ENCODE data around the gene GTF2H1. TPM values are rescaled to one million over a fixed set of nuclear protein-coding genes. Genes with fewer than 3 reads are reported as not detected.

GTF2H1 gene
- total RNA-seq, 1 experiment from 2014 or later, result 39.4 TPM

- Histone ChIP-seq H3K4ac (ENCODE audit: low read depth, low read length) (no peak overlapping the region), H3K27me3 (ENCODE audit: insufficient read depth, low read length) (no peaks in the 10 kb centered on the region), H3K79me2 (ENCODE audit: insufficient read depth, low read length) (no peaks in the 10 kb centered on the region), H3K79me1 (ENCODE audit: insufficient read depth, low read depth, low read length, poor library complexity, severe bottlenecking) (no peaks in the 10 kb centered on the region), H4K5ac (ENCODE audit: insufficient read length, low read depth, low read length) (no peak overlapping the region), H3K4me2 (ENCODE audit: insufficient read depth, insufficient read length, low read length) (no peak overlapping the region), H4K91ac (ENCODE audit: insufficient read length, low read depth, low read length) (no peak overlapping the region), H2BK120ac (ENCODE audit: low read depth, low read length, poor library complexity, severe bottlenecking) (no peak overlapping the region), H2BK15ac (ENCODE audit: low read depth, low read length) (no peak overlapping the region), H2BK12ac (ENCODE audit: insufficient read length, low read depth, low read length) (no peak overlapping the region), H2AK5ac (ENCODE audit: insufficient read length, low read length) (no peak overlapping the region), H3K14ac (ENCODE audit: insufficient read depth, low read length) (no peak overlapping the region), H3K23me2 (ENCODE audit: insufficient read length, low read depth, low read length, poor library complexity, severe bottlenecking) (no peaks in the 10 kb centered on the region), H3K23ac (ENCODE audit: insufficient read length, low read depth, low read length) (no peak overlapping the region), H4K20me1 (ENCODE audit: control insufficient read depth, insufficient read depth, insufficient read length) (no peaks in the 10 kb centered on the region), H4K8ac (replicated peaks; ENCODE audit: insufficient read length, low read depth, low read length) (no peak overlapping the region), H2AFZ (ENCODE audit: low read length) (no peak overlapping the region), H2BK5ac (ENCODE audit: insufficient read length, low read length) (no peak overlapping the region), H3K4me1 (ENCODE audit: insufficient read depth, low read length) (no peaks in the 10 kb centered on the region), H3K9ac (ENCODE audit: extremely low read depth, insufficient read length, low read length) (no peak overlapping the region), H3K56ac (ENCODE audit: insufficient read length, low read depth, low read length) (no peak overlapping the region), H3K18ac (ENCODE audit: insufficient read length, low read depth, low read length) (no peak overlapping the region), H3K9me3 (ENCODE audit: control insufficient read depth, low read depth, low read length) (no peaks in the 10 kb centered on the region), H3K27ac (ENCODE audit: insufficient read length, low read depth, low read length) (no peak overlapping the region), H2BK20ac (ENCODE audit: low read depth, low read length, poor library complexity, severe bottlenecking) (no peak overlapping the region), H3T11ph (ENCODE audit: low read length) (no peak overlapping the region)
- no peak overlapping the region for H3K27ac Mint-ChIP-seq
- H3K4me1 Mint-ChIP-seq, result no peaks in the 10 kb centered on the region
- H3K4me3 Mint-ChIP-seq, result no peak overlapping the region
- H3K36me3 Mint-ChIP-seq (ENCODE audit: insufficient read depth in 1 of 3, low read depth in 3 of 3), result peaks cover 41 to 88% (median 80%) of the 10 kb centered on the region in 3 experiments
- no peaks in the 10 kb centered on the region for H3K9me3 Mint-ChIP-seq
- DNase-seq, result no peak
- TF ChIP-seq CTCF (conservative IDR thresholded peaks at IDR 0.05), result no peak
- no CpG with 5 or more reads among the region's 5 CpGs for WGBS (ENCODE audit: extremely low coverage, insufficient read length, low lambda C conversion rate)
- H3K27me3 Mint-ChIP-seq (ENCODE audit: low read depth), result no peaks in the 10 kb centered on the region
Observed at GRCh38 chr11:18294862-18295261, 27.5 kb upstream of the GTF2H1 start.

Measured in H9 (cell line).